AG09319 (cell line): Measurements from ENCODE around the gene MTHFD1.
A peak's percentile ranks its signal among the peaks of the same experiment; 100 is the strongest.

Experiments used
- DNase-seq: peaks from one replicate; pipeline ENCODE4 v3.0.0-alpha.2; 2010; ENCODE audit warnings: low read depth; ENCODE audit errors: extremely low read depth
- TF ChIP-seq, protein P1 (sequence below): IDR thresholded peaks from 2 replicates; pipeline ENCODE4 v1.5.1; 2011; ENCODE audit warnings: low read depth, mild to moderate bottlenecking, inconsistent platforms, low read length, moderate library complexity

MTHFD1 gene

DNA sequence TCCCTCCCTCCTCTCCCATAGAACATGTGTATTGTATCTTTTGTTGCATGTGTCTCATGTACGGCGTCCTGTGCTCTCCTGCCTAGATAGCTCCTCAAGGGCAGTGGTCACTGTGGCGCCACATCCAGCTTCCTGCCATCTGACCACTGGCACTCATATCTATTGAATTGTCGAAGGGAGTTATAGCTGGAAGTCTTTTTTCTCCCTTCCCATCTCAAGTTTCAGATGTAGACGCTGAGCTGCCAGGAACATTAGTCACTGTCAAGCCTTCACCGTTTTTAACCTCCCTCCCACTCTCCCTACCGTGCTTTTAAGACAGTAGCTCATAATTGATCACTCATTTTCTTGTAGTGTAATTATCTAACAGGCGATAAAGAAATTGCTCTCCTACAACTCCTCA lies 33.0 kb downstream of the MTHFD1 start:
- TF ChIP-seq, protein P1, sequence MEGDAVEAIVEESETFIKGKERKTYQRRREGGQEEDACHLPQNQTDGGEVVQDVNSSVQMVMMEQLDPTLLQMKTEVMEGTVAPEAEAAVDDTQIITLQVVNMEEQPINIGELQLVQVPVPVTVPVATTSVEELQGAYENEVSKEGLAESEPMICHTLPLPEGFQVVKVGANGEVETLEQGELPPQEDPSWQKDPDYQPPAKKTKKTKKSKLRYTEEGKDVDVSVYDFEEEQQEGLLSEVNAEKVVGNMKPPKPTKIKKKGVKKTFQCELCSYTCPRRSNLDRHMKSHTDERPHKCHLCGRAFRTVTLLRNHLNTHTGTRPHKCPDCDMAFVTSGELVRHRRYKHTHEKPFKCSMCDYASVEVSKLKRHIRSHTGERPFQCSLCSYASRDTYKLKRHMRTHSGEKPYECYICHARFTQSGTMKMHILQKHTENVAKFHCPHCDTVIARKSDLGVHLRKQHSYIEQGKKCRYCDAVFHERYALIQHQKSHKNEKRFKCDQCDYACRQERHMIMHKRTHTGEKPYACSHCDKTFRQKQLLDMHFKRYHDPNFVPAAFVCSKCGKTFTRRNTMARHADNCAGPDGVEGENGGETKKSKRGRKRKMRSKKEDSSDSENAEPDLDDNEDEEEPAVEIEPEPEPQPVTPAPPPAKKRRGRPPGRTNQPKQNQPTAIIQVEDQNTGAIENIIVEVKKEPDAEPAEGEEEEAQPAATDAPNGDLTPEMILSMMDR: no peak
- DNase-seq: peak; percentile 35

GRCh38 chr14:64422005-64422404 lies 33.9 kb downstream of the MTHFD1 start:
- TF ChIP-seq, protein P1: no peak
- no peak for DNase-seq

GRCh38 chr14:64422756-64423155 lies 34.6 kb downstream of the MTHFD1 start:
- no peak for DNase-seq

GRCh38 chr14:64423987-64424386 lies 35.8 kb downstream of the MTHFD1 start:
- TF ChIP-seq, protein P1: no peak
- no peak for DNase-seq

More at GRCh38 chr14:64422756-64423155, 34.6 kb downstream of the MTHFD1 start:
- TF ChIP-seq, protein P1: no peak

GRCh38 chr14:64434528-64434927 lies 46.4 kb downstream of the MTHFD1 start:
- DNase-seq: no peak
- TF ChIP-seq, protein P1: no peak

DNA sequence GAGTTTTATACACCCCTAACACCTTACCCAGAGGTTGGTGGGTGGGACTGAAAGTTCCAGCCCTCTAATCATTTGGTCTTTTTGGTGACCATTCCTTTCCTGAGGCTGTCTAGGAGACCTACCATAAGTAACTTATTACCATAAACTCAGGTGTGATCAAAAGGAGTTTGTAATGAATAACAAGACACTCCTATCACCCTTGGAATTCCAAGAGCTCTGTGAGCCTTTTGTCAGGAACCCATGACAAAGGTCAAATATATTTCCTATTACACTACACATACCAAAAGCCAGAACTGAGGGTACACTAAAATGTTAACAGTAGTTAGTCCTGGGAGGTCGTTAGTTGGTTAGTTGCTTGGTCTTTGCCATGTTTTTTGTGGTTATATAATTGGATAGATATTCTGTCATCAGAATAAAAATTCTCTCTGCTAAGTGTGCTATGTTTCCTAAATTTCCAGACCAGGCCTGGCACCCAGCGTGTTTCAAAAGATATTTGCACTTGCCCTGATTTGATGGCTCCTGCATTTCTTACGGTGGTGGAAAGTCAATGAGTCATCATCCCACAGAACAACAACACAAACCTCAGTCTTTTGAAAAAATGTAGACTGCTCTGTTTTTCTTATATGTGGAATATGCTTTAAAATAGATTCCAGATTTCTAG lies 50.2 kb downstream of the MTHFD1 start:
- TF ChIP-seq, protein P1: no peak
- DNase-seq: peak; percentile 45

- TF ChIP-seq, protein P1: no peak
Measured at GRCh38 chr14:64439141-64439540, 51.0 kb downstream of the MTHFD1 start.

More at GRCh38 chr14:64439141-64439540, 51.0 kb downstream of the MTHFD1 start:
- no peak for DNase-seq
